Peyer's patch (tissue), 4 donors: ENCODE results near the gene PROK1.

Source experiments
- CTCF ChIP-seq, 6 experiments: fragments of 450-650 bp in 4 of 6; fragments of 200-600 bp in 2 of 6; sonication (generic) in 1 of 6; IDR thresholded peaks; one replicate each; pipeline ENCODE4 v1.5.1; 2017 to 2019; ENCODE audit warnings: antibody characterized with exemption in 6 of 6, mild to moderate bottlenecking in 3 of 6, moderate library complexity in 1 of 6
- POLR2A ChIP-seq, 2 donors: fragments of 450-650 bp; IDR thresholded peaks; one replicate each; pipeline ENCODE4 v1.5.1; 2017; ENCODE audit warnings: antibody characterized with exemption in 2 of 2, mild to moderate bottlenecking in 2 of 2, moderate library complexity in 2 of 2

GRCh38 chr1:110404401-110404800 lies 46.5 kb upstream of the PROK1 start:
- no peak for TF ChIP-seq CTCF (IDR thresholded peaks at IDR 0.05)
- TF ChIP-seq POLR2A (IDR thresholded peaks at IDR 0.05) = no peak
